WI38 (cell line): ENCODE measurements around the gene DDX1.

Experiments
- H3K4me3 ChIP-seq: 2 replicates; pipeline ENCODE4 v1.5.1; 2011; ENCODE audit warnings: low read depth, mild to moderate bottlenecking, control low read depth, low read length
- TF ChIP-seq, protein P1 (sequence below): IDR thresholded peaks from 2 replicates; pipeline ENCODE4 v1.5.1; 2012; ENCODE audit warnings: low read depth, mild to moderate bottlenecking, control low read depth, low read length

The DDX1 gene

GRCh38 chr2:15670469-15670868, 78.8 kb downstream of the DDX1 start:
- no peak overlapping the region for H3K4me3 ChIP-seq
- TF ChIP-seq, protein P1, sequence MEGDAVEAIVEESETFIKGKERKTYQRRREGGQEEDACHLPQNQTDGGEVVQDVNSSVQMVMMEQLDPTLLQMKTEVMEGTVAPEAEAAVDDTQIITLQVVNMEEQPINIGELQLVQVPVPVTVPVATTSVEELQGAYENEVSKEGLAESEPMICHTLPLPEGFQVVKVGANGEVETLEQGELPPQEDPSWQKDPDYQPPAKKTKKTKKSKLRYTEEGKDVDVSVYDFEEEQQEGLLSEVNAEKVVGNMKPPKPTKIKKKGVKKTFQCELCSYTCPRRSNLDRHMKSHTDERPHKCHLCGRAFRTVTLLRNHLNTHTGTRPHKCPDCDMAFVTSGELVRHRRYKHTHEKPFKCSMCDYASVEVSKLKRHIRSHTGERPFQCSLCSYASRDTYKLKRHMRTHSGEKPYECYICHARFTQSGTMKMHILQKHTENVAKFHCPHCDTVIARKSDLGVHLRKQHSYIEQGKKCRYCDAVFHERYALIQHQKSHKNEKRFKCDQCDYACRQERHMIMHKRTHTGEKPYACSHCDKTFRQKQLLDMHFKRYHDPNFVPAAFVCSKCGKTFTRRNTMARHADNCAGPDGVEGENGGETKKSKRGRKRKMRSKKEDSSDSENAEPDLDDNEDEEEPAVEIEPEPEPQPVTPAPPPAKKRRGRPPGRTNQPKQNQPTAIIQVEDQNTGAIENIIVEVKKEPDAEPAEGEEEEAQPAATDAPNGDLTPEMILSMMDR = no peak

DNA sequence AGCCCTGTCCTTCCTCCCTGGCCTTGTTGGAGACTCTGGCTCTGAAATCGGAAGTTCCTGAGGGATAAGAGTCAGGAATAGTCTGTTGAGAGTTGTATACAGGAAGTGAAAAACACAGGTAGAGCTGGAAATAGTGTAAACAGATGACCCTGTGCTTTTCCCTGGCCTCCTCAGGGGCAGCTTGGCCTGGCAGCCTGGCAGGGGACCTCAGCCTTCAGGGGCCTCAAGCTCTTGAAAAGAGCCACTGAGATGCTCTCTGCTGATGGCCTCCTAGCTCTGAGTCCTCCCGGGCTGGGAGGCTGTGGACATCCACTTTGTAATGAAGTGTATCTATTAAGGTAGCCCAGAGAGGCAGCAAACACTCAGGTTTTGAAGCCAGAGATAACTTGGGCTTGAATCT, 79.3 kb downstream of the DDX1 start:
- TF ChIP-seq, protein P1 = no peak
- H3K4me3 ChIP-seq = no peak overlapping the region

GRCh38 chr2:15671409-15671808, 79.7 kb downstream of the DDX1 start:
- H3K4me3 ChIP-seq = no peak overlapping the region
- TF ChIP-seq, protein P1 = no peak

GRCh38 chr2:15671842-15672815, 80.5 kb downstream of the DDX1 start:
- TF ChIP-seq, protein P1 = no peak
- H3K4me3 ChIP-seq = no peak overlapping the region

GRCh38 chr2:15672961-15673918, 81.6 kb downstream of the DDX1 start:
- TF ChIP-seq, protein P1 = no peak
- H3K4me3 ChIP-seq = no peak overlapping the region

- TF ChIP-seq, protein P1 = no peak
- no peak overlapping the region for H3K4me3 ChIP-seq
These were observed 82.4 kb downstream of the DDX1 start for GRCh38 chr2:15673919-15674636.
